NCI-H187 (cell line): Measurements from ENCODE around the gene ELL2.

Experiments used
- DNase-seq, 2 experiments: peaks; one replicate each; lab custom pipeline; 2025; lab: John Stamatoyannopoulos, UW

The ELL2 gene

DNA sequence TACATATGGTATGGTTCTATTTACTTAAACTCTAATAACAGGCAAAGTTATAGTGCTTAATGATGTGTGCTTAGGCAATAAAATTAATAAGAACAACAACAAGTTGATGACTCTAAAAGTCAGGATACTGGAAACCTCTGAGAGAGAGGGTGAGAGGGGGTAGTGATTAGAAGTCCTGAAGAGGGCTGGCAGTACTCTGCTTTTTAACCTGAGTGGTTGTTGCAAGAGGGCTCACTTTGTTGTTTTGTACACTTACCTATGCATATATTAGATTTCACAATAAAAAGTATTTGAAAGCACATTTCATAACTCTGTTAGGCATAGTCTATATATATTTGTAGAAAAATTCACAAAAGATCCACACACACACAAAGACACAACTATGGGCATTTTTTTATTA, 21.4 kb upstream of the ELL2 start:
- DNase-seq: no peak

DNA sequence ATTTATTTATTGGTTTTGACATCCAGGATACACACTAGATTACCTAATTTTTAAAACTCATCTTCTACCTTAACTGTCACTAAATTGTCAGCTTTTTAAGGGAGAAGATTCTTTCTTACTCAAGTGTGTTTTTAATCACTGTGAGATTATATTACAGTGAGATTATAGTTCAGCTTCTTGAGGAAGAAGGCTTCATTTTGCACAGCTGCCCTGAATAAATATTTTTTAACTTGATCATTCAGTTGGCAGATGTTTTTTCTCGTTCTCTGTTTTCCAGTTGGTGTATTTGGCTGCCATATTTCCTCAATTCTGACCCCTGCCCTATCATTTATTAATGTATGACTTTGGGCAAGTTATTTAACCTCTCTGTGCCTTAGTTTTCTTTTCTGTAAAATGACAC, 15.0 kb upstream of the ELL2 start:
- no peak for DNase-seq

DNA sequence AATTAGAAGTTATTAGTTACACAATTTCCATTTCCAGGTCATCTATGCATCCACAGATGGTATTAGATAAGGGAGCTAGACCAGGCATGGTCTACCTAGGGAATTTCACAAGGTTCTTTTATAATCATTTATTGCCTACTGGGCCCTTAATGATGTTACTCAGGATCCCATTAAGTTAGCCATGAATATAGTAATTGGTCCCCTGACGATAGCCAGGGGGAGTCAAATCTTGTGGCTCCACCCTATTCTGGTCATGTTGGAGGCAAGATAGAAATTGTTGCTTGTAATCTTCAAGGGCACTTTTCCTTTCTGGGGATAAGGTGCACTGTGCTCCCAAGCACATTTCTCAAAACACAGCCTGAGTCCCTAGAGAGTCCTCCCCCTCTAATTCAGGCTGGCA, 14.1 kb upstream of the ELL2 start:
- DNase-seq: no peak

DNA sequence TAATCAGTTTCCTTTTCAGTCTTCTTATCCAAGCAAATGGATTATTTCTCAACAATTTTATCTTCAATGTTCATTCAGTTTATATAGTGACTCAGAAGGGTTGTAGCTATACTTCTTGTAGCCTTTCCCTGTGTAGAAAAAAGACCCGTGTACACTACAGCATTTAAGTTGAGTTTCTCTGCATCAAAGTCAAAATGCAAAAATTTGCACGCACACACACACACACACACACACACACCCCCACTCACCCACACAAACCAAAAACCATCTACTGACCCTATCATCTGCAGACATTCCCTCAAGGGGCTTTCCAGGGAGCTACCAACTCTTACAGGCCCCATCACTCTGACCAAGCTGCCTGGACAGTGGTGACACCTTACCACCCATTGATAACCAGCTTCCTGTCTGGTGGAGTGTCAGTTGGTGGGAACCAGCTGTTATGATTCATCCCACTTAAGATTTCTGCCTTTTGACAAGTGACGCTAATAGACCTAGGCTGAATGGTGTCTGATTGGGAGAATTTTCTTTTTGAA, 12.2 kb upstream of the ELL2 start:
- no peak for DNase-seq

DNA sequence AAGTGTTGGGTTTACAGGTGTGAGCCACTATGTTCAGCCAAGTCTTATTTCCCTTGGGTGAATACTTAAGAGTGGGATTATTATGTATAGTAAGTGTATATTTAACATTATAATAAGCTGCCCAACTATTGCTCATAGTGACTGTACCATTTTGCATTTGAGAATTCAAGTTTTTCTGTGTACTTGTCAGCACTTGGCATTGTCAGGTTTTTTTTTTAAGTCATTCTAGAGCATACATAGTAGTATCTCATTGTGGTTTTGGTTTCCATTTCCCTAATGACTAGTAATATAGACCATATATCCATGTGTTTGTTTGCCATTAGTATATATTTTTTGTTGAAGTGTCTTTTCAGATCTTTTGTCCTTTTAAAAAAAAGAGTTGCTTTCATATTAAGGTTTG, 10.5 kb upstream of the ELL2 start:
- no peak for DNase-seq

DNA sequence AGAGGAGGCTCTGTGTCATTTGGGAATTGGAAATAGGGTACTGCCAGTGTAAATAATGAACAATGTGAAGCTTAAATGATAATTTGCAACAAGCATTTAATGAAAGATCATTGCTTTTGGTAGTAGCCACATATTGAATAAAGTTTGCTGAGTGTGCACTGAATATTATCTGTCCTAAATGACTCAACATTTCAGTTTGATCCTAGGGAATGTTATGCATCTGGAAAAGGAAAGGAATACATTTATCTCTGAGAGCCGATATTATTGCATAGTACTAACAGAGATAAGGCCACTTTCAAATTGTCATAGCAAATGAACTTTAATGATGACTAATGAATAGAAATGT, 8.7 kb upstream of the ELL2 start:
- DNase-seq: no peak

DNA sequence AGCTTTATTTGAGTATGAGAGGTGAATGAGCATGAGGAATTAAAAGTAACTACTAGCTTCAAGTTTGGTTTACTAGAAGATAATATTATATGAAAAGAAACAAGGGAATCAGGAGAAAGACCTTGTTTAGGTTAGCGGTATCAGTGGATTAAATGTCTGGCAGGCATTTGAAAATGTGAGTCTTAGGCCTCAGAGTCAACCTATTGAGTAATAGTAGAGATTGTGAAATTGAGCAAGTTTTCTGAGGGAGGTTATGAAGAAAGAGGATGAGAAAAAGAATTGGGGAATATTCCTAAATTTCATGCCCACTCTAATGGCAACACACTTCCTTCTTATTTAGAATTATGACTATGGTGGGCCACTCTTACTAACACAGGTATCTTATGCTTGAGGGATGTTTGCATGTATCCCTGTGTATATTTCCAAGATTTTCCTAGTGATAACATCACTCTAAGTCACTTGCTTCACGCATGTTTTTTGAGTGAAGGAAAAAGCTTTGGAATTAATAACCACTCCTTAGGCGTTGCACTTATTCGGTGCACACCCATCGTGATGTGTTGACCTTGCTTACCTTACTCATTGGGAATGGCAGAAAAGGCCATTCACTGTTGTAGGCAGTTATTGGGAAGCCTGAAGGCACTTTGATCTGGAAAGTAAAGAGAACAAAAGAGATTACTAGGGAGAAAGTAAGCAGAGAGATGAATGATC, 8.2 kb upstream of the ELL2 start:
- DNase-seq: no peak

DNA sequence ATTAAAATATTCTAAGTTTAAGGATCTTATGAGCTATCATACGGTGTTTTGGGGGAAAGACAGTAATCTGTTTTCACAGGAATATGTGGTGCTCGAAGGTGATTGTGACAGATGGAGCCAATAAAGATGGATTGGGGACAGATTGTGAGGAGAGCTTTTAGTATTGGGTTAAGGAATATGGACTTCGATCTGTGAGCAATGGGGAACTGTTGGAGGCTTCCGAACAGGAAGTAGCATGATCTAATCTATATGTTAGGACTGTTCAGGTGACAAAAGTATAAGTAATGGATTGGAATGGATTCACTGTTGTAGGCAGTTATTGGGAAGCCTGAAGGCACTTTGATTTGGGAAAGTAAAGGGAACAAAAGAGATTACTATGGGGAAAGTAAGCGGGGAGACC, 7.4 kb upstream of the ELL2 start:
- DNase-seq: no peak

DNA sequence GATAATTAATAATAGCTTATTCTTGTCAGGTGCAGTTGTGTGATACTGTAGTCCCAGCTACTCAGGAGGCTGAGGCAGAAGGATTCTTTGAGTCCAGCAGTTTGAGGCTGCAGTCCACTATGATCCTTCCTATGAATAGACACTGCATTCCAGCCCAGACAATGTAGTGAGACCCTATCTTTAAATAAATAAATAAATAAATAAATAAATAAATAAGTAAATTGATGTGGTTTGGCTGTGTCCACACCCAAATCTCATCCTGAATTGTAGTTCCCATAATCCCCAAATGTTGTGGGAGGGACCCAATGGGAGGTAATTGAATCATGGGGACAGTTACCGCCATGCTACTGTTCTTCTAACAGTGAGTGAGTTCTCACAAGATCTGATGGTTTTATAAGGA, 5.6 kb upstream of the ELL2 start:
- no peak for DNase-seq

DNA sequence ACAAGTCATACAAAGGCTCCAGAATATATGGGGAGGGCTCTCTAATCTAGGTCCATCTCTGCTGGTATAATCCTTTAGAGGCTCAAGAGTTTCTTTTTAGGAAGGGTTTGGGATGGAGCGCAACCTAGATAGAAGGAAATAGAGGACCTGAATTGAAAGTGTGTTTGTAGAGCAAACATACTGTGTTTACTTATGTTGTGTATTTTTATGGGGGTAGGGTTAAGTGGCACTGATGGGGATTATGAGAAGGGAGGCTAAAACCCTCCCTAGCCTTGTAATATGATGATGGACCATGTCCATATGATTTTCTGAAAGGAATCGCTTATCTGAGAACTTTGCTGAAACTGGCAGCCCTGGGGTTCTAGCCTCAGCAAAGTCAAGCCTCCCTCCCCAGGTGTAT, 4.4 kb upstream of the ELL2 start:
- no peak for DNase-seq

DNA sequence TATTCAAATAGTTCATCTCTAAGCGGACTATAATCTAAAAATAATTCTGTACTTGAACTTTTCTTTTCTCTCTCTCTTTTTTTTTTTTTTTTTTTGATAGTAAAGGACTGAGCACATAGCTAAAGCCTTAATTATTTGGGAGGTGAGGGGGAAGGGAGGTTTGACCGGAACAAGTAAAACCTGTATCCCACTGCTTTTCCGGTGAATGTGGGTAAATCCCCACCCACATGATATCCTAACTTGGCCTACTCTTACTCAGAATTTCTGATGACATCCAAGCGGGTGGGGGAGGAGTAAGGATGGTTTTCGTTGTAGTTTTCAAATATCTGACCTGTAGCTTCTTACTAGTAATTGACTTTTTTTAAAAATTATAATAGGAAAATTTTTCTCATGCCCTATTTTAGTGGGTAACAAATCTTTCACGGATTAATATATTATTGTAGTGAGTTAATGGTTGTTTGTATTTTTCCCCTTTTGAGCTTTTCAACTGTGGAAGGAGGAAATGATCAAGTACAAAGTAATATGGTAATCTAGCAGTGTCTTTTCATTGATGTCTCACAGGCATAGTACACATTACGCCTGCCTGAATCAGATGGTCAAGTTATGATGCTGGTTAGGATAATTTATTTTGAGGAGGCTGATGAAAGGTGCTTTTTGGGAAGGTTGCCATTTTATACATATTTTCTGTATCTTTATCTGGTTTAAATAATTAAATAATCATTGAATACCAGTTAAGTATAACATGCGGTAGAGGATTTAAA, 2.2 kb upstream of the ELL2 start:
- DNase-seq: no peak

DNA sequence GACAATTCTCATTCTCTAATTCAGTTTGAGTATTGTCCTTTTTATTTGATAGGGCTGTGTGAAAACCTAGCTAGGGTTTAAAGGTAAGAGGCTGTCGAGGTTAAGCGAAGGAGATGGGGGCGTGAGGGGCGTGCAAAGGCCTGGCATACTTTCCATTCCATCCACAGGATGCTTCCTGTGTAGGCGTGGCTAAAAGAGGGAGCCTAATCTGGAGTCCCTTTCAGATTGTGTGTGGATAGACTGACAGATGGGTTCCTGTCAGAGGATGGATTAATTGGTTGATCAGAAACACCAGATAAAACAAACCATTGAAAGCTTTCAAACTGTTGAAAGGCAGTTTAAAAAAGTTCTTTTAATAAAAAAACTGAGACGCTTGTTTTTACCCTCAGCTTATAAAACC, 1.1 kb upstream of the ELL2 start:
- no peak for DNase-seq

DNA sequence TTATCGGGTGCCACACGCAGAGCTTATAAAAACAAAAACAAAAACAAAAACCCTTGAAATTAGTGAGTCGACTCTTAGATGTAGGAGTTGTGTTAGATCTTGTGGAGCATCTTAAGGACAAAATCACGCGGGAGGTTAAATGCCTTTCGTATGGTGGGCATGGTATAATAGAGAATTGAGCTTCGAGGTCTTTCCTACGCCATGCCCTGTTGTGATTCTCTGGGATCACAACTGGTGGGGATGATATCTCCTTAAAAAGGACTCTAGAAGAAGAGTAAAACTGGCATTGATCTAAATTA, 773 bp upstream of the ELL2 start:
- DNase-seq: no peak

DNA sequence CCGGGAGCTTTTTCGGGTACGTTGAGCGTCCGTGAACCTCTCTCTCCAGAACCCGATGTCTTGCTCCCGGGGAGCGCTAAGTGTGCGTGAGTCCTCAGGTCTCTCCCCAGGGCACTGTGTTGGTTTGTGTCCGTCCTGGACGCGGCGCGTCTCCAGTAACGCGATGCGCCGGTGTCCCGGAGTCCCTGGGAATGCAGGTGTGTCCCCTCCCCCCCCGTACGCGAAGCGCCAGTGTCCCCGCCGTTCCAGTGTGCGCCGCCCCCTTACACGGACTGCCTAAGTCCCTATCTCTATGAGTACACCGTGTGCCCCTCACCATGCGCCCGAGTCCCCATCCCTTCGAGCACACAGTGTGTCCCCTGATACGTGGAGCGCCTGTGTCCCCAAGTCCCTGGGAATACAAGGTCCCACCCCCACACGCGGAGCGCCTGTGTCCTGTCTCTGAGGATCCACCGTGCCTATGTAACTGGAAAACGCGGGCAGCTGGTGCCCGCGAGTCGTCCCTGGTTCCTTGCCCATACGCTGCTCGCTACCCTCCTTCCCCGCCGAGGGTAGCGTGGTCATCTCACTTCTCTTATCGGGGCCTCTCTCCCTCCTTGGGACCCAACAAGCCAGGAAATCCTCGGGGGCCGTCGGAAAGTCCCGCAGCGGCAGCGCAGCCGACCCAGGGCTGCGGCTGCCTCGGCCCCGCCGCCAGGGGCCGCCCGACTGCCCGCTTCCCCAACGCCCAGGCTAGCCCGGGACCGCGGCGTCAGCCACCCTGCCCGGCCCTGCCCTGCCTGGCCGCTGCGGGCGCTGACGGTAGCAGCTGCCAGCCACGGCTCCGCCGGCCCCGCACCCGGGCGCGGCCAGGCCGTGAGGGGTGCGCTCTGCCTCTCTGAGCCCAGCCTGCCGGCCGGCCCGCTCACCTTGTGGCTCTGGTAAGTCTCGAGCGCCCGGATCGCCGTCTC, 709 bp downstream of the ELL2 start:
- DNase-seq: peak; percentile 20 to 27

DNA sequence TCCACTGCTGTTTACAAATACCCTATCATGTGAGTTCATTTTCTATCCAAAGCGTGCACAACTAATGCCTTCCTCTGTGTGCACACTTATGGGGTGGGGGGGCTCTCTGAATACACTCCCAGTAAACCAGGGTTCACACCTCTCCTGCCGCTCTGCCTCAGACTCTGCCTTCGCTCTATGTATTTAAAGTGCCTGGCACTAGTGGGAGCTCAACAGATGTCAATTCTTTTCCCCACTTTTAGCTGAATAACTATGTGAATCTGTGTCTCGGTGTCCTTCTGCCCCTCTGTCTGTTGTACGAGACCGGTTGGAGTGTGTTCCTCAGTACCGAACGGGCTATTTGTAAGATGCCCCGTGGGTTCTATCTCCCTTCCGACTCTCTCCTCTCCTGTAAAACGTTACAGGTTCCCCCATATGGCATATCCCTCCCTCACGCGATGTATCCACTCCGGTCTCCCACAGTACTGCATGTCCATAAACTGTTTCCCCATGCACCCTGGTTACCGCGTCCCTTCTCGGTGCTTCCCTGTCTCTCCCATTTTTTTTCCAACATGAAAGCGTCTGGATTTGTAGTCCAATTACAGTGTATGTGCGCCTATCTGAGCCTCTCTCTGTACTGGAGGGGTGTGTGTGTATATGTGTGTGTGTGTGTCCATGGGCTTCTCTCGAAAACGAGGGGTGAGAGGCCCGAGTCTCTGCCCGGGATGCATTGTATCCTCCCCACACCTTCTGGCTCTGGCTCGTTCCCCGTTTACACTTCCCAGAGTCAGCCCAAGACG, 1.6 kb downstream of the ELL2 start:
- no peak for DNase-seq

DNA sequence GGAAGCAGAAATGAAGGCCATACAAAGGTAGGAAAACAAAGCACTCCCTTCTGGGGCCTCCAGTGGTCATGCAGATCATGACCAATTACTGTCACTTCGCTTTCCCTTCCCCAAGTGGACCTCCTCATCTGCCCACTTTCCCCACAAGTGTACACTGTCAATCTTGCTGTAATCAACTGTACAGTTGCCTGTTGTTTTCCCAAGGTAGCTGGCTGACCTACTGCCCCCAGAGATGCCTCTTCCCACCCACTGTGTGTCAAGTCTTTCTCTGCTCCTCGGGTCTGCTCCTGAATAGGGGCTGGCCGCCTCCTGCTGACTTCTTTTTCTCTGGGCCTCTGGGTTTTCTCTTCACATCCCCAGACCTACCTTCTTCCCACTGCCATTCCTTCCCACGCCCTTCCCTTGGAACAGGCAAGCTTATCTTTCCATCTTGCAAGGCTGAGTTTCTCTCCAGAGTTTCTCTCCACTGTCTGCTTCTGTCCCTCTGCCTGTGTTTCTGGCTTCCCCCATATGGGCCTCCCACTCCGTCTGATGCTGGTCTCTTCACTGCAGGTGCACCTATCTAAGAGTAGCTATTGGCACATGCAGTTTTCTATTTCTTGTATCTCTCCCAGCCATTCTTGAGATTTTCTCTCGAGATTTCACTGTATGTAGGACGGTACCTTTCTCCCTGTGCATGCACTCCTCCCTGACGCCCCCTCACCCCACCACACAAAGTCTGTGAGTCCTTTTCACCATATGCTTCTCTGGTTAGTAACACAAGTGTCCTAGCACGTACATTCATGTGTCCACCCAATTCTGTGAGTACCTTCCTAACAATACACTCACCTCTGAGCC, 2.4 kb downstream of the ELL2 start:
- DNase-seq: no peak

DNA sequence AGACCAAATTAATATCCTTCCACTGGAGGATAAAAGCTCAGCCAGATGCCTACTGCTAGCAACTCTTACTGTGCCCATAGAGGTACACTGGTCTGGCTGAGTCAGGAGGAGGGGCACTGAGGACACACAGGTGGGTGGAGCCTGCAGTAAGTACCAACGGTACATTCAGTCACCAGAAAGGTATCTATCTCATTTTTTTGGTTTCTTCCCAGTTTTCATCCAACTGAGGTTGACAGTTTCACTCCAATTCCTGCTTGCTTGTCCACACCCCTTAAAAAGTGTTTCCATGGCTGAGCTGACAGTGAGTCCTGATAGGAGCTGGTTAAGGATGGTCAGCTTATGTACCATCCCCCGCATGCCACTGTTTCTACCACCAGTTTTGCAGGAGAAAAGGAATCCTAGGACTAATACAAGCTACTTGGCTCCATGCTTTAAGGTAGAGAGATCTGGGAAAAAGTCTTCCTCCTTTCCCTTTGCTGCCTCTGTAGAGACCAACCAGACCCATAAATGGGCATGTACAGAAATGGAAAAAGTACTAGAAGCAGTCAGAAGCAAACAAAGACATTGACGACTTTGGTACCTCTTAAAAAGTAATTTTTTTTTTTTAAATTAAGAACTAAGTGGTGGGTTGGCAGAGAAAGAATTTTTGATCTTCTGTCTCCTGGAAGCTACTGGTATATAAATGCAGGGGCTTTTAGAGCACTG, 3.2 kb downstream of the ELL2 start:
- DNase-seq: no peak

DNA sequence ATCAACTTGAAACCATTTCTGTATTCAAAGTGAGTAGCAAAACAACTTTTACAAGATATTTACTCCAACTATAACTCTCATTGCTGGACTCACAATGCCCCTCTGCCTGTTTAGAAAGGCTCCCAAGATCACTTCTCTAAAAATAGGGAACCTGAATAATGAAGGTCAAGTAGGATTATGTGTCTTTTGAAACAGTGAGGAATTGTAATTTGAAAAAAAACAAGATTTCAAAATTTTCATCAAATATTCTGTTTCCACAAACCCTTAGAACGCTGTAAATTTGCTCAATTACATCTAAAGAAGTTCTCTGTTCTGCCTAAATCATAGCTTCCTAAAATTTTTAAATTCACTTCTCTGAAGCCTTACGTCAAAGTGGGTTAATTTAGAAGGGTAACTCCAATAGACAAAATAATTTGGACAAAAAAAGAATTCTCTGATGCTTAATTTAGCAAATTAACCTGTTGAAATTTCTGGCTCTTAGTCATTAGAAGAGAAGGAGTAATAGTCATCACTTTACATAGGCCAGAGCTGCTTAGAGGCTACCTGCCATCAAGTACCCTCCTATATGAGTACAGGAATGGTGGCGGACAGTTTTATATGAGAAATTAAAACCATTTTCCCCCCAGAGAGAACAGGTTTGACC, 4.0 kb downstream of the ELL2 start:
- DNase-seq: no peak

DNA sequence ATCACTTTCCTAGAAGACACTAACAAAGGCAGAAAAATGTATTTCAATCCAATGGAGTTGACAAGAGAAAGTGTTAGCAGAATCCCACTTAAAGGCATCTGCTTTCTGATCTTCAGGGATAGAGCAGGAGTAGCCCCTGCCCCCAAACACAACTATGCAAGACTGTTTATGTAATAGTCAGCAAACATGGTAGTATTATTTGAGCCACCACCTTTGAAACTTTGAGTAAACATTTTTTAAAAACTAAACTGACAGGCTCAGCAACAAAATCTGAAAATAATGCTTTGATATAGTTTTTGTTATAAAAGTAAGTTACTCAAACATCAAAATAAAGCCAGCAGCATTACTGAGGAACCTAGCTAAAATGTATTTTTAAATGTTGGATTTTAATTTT, 4.8 kb downstream of the ELL2 start:
- no peak for DNase-seq
